ENCODE measurements around the gene ISYNA1. TPM values are rescaled to one million over a fixed set of nuclear protein-coding genes. Genes with fewer than 3 reads are reported as not detected.

ISYNA1 gene
- total and polyA plus RNA-seq, 2 of the 13 experiments (the other 11 are each of a cell fraction or from before 2014, with no cell fraction given): 29.6 to 48.5 TPM

DNA sequence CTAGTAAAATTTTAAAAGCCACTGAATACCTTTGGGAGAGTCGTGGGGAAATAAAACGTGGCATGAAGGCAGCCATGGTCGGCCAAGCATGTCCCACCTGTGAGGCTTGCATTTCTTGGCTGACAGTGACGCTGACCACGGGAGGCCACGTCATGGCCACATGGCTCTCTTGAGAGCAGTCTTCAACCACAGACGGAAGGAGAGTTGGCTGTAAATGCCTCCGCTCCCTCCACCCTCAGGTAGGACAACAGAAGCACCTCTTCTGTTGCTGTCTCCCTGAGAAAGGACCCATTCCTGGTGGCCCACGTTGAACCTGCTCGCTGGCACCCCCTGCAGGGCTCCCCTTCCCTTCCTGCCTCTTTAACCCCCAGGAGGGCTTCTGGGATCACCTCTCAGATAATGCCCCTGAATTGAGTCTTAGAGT, 29.9 kb downstream of the ISYNA1 start (continued):
- TF ChIP-seq, protein P1, sequence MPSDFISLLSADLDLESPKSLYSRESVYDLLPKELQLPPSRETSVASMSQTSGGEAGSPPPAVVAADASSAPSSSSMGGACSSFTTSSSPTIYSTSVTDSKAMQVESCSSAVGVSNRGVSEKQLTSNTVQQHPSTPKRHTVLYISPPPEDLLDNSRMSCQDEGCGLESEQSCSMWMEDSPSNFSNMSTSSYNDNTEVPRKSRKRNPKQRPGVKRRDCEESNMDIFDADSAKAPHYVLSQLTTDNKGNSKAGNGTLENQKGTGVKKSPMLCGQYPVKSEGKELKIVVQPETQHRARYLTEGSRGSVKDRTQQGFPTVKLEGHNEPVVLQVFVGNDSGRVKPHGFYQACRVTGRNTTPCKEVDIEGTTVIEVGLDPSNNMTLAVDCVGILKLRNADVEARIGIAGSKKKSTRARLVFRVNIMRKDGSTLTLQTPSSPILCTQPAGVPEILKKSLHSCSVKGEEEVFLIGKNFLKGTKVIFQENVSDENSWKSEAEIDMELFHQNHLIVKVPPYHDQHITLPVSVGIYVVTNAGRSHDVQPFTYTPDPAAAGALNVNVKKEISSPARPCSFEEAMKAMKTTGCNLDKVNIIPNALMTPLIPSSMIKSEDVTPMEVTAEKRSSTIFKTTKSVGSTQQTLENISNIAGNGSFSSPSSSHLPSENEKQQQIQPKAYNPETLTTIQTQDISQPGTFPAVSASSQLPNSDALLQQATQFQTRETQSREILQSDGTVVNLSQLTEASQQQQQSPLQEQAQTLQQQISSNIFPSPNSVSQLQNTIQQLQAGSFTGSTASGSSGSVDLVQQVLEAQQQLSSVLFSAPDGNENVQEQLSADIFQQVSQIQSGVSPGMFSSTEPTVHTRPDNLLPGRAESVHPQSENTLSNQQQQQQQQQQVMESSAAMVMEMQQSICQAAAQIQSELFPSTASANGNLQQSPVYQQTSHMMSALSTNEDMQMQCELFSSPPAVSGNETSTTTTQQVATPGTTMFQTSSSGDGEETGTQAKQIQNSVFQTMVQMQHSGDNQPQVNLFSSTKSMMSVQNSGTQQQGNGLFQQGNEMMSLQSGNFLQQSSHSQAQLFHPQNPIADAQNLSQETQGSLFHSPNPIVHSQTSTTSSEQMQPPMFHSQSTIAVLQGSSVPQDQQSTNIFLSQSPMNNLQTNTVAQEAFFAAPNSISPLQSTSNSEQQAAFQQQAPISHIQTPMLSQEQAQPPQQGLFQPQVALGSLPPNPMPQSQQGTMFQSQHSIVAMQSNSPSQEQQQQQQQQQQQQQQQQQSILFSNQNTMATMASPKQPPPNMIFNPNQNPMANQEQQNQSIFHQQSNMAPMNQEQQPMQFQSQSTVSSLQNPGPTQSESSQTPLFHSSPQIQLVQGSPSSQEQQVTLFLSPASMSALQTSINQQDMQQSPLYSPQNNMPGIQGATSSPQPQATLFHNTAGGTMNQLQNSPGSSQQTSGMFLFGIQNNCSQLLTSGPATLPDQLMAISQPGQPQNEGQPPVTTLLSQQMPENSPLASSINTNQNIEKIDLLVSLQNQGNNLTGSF (CRISPR knock-in tag; IDR thresholded peaks at IDR 0.05): no peak
- no peak for TF ChIP-seq HOXD1 (CRISPR knock-in tag; IDR thresholded peaks at IDR 0.05)
- no peak for TF ChIP-seq NR3C1 (CRISPR knock-in tag; IDR thresholded peaks at IDR 0.05)
- TF ChIP-seq SIN3A (IDR thresholded peaks at IDR 0.05; ENCODE audit: borderline replicate concordance, low read depth, low read length): no peak
- TF ChIP-seq, protein P2, sequence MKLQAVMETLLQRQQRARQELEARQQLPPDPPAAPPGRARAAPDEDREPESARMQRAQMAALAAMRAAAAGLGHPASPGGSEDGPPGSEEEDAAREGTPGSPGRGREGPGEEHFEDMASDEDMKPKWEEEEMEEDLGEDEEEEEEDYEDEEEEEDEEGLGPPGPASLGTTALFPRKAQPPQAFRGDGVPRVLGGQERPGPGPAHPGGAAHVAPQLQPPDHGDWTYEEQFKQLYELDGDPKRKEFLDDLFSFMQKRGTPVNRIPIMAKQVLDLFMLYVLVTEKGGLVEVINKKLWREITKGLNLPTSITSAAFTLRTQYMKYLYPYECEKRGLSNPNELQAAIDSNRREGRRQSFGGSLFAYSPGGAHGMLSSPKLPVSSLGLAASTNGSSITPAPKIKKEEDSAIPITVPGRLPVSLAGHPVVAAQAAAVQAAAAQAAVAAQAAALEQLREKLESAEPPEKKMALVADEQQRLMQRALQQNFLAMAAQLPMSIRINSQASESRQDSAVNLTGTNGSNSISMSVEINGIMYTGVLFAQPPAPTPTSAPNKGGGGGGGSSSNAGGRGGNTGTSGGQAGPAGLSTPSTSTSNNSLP (IDR thresholded peaks at IDR 0.05; ENCODE audit: low read depth, low read length): no peak
- TF ChIP-seq, protein P3, sequence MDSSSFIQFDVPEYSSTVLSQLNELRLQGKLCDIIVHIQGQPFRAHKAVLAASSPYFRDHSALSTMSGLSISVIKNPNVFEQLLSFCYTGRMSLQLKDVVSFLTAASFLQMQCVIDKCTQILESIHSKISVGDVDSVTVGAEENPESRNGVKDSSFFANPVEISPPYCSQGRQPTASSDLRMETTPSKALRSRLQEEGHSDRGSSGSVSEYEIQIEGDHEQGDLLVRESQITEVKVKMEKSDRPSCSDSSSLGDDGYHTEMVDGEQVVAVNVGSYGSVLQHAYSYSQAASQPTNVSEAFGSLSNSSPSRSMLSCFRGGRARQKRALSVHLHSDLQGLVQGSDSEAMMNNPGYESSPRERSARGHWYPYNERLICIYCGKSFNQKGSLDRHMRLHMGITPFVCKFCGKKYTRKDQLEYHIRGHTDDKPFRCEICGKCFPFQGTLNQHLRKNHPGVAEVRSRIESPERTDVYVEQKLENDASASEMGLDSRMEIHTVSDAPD (CRISPR knock-in tag; IDR thresholded peaks at IDR 0.05): no peak
- TF ChIP-seq, protein P4, sequence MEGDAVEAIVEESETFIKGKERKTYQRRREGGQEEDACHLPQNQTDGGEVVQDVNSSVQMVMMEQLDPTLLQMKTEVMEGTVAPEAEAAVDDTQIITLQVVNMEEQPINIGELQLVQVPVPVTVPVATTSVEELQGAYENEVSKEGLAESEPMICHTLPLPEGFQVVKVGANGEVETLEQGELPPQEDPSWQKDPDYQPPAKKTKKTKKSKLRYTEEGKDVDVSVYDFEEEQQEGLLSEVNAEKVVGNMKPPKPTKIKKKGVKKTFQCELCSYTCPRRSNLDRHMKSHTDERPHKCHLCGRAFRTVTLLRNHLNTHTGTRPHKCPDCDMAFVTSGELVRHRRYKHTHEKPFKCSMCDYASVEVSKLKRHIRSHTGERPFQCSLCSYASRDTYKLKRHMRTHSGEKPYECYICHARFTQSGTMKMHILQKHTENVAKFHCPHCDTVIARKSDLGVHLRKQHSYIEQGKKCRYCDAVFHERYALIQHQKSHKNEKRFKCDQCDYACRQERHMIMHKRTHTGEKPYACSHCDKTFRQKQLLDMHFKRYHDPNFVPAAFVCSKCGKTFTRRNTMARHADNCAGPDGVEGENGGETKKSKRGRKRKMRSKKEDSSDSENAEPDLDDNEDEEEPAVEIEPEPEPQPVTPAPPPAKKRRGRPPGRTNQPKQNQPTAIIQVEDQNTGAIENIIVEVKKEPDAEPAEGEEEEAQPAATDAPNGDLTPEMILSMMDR (CRISPR knock-in tag; IDR thresholded peaks at IDR 0.05): peak; percentile 77
- no peak for TF ChIP-seq ZNF7 (CRISPR knock-in tag; IDR thresholded peaks at IDR 0.05)
- no peak for TF ChIP-seq SPEN (CRISPR knock-in tag; IDR thresholded peaks at IDR 0.05; ENCODE audit: low read depth)
- TF ChIP-seq, protein P5, sequence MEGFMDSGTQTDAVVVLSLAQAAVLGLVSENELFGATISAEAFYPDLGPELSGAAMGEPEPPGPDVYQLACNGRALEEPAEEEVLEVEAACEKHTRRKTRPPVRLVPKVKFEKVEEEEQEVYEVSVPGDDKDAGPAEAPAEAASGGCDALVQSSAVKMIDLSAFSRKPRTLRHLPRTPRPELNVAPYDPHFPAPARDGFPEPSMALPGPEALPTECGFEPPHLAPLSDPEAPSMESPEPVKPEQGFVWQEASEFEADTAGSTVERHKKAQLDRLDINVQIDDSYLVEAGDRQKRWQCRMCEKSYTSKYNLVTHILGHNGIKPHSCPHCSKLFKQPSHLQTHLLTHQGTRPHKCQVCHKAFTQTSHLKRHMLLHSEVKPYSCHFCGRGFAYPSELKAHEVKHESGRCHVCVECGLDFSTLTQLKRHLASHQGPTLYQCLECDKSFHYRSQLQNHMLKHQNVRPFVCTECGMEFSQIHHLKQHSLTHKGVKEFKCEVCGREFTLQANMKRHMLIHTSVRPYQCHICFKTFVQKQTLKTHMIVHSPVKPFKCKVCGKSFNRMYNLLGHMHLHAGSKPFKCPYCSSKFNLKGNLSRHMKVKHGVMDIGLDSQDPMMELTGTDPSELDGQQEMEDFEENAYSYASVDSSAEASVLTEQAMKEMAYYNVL (CRISPR knock-in tag; IDR thresholded peaks at IDR 0.05; ENCODE audit: borderline replicate concordance): no peak
- peak; percentile 66 for TF ChIP-seq STAG1 (CRISPR knock-in tag; IDR thresholded peaks at IDR 0.05)
- TF ChIP-seq ZFP90 (CRISPR knock-in tag; IDR thresholded peaks at IDR 0.05; ENCODE audit: borderline replicate concordance): no peak
- TF ChIP-seq SMAD9 (CRISPR knock-in tag; IDR thresholded peaks at IDR 0.05): no peak
- TF ChIP-seq SNAPC2 (CRISPR knock-in tag; IDR thresholded peaks at IDR 0.05): no peak
- no peak for TF ChIP-seq SALL2 (CRISPR knock-in tag; IDR thresholded peaks at IDR 0.05)
- TF ChIP-seq EEA1 (CRISPR knock-in tag; IDR thresholded peaks at IDR 0.05; ENCODE audit: borderline replicate concordance): no peak
- no peak for TF ChIP-seq AKAP8 (CRISPR knock-in tag; IDR thresholded peaks at IDR 0.05)
- no peak for TF ChIP-seq SAFB2 (CRISPR knock-in tag; IDR thresholded peaks at IDR 0.05; ENCODE audit: borderline replicate concordance, low read depth)
- no peak for TF ChIP-seq IRF2 (CRISPR knock-in tag; IDR thresholded peaks at IDR 0.05)
